COLO829 (cell line): ENCODE data around the gene MRPL1.

ENCODE experiments used
- DNase-seq: peaks from one replicate; pipeline ENCODE4 v3.0.0; 2012; ENCODE audit warnings: low spot score

The MRPL1 gene

DNA sequence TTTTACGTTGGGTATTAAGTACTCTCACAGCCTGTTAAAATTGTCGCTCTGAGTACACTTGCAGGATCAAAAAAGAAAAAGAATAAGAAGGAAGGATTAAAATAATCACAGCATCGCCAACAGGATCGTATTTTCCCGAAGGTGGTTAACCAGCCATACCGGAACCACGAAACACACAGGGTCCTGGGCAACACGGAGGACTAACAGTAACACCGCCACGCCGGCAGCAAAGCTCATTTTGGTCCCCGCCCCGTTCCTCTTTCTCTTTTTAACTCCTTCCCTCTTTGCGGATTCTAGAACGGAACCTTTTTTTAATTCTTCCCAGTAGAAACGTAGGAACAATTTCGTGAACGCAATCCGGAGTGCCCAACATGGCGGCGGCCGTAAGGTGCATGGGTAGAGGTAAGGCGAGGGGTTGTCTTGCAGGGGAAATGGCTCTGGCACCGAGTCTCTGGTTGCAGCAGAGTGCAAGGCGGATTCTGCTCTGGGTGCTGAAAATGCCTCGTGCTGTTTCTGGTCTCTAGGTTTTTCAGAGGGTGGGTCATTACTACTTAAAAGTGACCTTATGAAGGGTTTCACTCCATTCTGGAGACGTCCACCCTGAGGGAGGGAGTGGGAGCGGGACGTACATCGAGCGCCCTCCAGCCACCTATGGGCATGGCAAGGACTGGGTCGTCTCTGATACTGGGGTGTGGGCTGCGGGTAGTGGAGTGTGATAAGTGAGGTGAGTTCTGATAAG lies at the start of gene MRPL1:
Gene MRPL1, plus strand, starts transcription at position 353 of the 739 bp plus-strand sequence. Its CDS starts 19 bp downstream, at position 372.
- DNase-seq: peak; percentile 95

DNA sequence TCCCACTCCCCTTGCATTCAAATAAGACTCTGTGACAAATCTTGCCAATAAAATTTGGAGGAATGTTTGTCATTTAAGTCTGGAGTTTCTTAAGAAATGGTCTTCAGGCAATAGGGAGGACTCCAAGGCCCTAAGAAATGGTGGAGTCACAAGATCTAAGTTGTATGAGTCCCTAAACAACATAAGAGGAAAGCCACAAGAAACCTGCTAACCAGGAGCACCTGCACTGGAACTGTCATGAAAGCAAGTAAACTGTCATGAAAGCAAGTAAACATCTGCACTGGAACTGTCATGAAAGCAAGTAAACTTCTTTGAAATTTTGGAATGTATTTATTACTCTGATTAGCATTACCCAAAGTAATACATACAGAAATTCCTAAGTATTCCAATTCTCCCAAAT lies 47.0 kb upstream of the MRPL1 start:
- no peak for DNase-seq

DNA sequence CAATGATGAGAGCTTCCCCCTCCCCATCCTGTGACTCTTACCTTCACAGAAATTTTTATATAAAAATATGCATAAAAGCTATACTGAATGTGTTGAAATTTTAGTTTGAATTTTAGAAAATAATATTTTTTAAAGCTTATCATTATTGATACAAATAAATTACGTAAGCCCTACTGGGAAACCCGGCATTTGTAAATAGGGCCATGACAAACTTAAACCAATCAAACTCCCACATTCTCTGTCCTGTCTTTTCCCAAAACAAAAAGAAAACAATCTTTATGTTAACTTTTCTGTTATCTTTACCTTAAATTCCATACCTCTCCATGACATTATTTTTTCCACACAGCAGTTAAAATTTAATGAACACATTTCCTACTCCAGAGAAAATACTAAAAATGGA lies 46.1 kb upstream of the MRPL1 start:
- DNase-seq: no peak

DNA sequence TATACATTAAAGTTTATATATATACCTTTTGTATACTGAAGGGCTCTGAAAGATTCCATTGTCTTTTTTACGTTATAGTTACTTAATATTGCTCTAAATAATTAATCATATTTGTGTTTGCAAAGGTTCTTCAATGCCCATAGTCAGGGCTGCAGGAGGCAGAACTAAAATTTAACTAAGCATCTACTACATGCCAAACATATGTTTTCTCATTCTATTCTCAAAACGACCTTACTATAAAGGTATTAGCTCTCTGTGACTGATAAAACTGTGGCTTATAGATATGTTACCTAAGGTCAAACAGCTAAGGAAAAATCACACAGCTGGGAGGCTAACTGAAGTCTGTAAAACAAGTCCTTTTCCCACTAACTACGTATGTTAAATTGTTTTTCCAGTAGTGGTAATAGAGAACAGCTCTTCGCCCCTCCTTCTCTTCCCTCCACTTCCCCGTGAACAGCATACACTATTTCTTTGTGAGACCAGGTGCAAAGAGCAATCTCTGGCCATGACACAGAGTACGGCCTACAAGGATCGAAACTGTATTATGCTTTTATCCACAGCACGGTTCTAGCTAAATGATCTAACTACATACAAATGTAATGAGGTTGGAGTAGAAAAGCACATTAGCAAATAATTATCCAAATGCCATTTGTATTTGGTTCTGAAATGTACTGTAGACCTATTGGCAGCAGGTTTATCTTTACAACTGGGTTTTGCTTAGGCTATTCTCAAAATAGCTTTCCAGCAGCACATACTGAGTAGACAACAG lies 45.1 kb upstream of the MRPL1 start:
- DNase-seq: peak; percentile 18

DNA sequence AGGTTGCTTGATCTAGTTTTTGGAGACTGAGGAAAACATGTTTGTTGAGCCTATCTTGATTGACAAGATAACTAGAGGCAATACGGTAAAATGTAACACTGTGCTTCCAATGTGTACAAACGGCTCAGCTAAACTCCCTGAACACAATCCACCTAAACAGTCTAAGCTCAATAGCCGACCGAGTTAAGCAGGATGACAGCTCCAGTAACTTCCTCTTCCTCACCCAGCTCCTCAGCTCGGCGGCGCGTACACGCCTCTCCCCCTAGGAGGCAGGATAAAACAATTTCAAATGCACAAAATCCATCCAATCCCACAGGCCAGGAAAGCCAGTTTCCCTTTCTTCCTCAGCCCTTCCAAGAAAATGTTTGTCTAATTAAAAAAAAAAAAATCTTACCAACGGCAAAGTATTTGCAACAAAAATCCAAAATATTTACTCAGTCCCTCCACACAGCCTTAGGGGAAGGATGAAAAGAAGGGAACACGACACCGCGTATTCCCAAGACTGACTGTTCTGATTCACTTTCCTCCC lies 44.5 kb upstream of the MRPL1 start:
- DNase-seq: peak; percentile 94

DNA sequence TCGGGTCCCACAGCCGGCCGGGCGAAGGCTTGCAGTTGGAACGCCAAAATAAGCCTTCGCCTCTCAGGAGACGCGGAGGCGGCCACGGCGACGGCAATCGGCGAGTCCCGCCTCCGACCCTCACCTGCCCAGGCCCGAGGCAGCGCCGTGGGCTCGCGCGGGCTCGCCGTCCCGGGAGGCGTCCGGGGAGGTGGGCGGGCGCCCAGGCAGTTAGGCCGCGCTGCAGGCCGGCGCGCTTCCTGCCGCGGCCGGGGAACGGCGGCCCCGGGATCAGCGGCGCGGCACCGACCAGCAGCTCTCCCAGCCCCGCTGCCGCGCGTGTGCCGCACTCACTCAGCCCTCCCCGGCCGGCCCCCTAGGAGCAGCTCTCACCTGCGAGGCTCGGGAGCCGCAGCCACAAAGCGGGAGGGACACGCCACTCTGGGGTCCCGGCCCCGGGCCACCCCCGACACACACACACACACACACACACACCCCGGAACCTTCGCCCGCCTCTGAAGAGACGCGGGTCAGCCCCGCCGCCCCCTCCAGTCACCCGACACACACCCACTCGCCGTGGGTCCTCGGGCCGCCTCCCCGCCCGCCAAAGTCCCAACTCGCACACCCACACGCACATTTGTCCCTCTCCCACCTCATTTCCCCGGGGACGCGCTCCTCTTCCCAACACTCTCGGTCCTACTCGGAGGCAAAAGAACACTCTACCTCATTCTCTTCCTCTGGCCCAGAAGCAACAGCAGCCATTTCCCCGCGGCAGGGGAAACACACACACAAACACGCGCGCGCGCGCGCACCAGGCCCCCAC lies 43.8 kb upstream of the MRPL1 start, which contains the start of gene CNOT6L:
Gene CNOT6L, minus strand, starts transcription at position 767 of the 802 bp plus-strand sequence. Its CDS starts 60 bp downstream, at position 707.
- peak; percentile 32 for DNase-seq

DNA sequence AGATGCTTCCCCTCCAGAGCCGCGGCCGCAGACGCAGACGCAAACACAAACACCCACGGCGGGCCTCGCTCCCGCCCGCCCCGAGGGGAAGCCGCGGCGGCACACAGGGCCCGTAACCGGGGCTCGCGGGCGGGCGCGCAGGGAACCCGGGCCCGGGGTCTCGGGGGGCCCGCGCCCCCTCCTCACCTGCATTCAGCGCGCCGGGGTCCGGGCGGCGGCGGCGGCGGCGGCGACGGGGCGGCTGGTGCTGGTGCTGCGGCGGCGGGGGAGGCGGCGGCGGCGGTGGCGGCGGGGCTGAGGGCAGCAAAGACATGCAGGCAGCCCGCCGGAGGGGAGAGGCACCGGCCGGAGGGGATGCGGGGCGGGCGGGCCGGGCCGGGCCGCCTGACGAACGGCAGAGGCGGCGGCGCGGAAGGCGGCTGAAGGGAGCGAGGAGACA lies 43.2 kb upstream of the MRPL1 start:
- no peak for DNase-seq

DNA sequence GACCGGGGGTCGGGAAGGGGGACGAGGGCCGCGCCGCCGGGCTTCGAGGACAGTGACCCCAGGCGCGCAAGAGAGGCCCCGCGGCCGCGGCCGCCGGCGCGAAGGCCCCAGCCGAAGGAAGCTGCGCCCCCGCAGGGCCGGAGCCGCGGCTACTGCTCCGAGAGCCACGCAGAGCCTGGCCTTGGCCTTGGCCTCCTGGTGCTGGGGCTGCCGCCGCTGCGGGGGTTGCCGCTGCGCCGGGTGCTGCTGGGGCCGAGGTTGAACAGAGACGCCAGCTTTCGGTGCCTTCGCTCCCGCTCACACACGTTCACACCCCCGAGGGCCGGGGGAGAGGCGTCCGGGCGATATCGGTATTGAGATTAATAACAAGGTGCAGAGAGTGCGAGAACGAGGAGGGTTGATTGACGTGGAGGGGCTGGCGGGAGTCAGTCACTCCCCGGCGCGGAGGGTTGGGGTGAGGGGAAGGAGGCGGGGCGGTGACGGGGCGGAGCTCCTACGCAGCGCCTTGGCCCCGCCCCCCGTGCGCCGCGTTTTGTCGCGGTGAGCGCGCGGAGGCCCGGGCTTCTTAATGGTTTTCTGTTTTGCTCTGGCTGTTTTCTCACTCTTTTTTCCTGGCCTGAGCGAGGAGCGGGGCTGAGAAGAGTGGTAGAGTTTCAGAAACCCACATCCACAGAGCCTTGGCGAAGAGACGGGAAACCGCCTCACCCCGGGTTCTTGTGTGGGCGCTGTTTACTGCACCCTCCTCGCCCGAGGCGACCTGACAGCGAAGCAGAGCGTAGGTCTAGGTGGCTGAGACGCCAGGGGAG lies 42.6 kb upstream of the MRPL1 start:
- DNase-seq: peak; percentile 86

DNA sequence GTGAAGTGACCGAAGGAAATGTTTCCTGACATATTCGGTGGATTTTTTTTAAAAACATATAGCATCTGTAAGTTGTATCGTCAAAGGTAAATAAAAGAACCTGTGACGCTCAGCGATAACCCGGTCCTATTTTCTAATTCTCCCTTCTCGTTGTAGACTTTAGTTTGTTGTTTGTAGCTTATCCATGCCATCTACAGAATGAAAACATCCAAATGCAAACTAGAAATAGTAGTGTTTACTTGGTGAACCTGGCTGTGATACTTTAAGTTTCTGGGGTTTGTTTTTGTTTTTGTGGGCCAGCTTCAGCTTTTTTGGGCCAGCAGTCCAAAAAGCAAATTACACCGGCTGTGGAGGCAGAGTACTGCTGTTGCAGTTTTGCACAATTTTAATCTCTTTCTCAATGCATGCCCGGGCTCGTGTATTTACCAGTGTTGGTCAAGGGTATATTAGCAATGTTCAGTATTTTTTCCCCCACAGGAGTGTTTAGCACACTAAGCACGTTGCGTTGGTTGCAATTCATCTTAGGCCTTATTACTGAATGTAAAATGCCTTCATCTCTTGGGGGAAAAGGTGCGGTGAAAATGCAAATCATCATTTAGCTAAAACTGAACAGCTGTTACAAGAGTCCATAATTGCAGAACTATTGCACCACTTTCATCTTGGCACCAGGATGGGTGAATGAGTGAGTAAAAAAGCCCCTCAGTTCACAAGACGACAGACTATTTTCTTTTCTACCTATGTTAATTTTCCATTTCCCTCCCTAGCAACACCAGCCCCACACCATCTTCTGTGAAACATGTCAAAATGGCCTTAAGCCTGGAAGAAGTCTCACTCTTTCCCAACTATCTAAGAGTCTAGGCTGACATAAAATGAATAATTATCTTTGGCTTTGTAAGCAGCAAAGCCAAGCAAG lies 41.7 kb upstream of the MRPL1 start:
- DNase-seq: no peak

DNA sequence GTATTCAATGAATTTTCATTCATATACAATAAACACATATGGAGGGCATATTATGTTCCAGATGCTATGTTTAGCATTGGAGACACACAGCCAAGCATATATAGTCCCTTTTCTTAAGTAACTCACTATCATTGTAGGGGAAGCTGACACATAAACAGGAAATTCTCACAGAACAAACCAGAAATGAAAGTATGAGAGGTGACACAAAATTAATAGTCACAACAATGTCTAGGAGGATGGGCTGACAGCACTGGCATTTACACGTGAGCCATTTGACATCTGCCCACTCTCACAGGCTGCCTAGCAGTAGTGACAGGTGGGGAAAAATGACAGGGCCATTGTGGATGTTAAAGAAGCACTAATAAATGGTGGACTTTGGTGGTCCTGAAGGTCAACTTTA lies 40.9 kb upstream of the MRPL1 start:
- DNase-seq: no peak

DNA sequence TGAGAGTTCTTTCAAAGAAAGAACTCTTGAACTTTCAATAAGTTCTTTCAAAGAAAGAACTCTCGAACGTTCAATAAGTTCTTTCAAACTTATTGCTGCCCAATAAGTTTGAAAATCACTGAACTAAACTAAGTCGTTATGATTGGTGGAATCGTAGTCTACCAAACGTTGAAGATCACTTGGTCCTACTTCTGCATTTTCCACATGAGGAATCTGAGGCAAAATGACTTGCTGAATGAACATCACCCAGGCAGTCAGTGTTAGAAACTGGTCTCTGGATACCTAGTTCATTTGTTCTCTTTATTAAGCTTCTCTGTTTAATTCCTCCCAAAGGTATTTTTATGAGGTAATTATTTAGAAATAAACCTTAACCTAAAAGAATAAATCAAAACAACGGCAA lies 36.4 kb upstream of the MRPL1 start:
- no peak for DNase-seq

DNA sequence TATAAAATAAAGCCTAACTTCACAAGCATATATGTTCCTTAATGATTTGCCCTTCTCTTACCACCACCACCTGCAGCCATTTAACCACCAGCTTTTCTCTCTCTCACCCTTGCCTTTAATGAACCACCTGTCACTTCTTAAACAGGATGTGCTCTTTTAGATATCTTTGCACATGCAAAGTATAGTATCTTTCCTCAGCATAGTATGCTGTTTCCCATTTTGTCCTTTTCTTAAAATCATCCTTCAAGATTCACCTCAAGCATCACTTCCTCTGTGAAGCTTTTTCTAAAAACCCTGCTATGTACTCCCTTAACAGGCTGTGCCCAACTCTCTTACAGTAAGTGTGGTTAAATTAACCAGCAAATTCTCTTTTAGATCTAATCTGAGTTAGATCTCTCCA lies 35.3 kb upstream of the MRPL1 start:
- DNase-seq: no peak

DNA sequence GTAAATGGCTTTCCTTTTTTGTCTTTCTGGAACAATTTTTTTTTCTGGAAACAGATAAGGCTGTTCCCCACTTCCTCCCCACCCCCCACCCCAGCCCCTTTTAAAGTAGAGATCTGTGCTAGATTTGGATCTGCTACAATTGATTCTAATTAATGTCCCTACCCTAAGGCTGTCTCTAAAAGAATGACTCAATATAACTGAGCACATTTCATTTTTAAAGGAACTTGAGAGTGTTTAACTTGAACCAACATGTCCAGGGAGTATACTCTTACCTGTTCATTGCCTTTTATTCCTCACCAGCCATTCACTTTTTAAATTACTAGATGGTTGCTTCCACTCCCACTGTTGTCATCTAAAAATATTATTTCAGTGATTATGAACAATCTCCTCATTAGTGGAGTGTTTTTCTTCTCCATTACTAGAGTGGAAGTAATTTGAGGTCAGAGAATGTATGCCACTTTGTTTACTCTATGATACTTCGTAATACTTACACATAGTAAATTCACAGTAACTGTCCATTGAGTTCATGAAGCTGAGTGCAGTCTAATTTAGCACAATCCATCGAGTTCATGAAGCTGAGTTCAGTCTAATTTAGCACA lies 29.4 kb upstream of the MRPL1 start:
- DNase-seq: no peak

DNA sequence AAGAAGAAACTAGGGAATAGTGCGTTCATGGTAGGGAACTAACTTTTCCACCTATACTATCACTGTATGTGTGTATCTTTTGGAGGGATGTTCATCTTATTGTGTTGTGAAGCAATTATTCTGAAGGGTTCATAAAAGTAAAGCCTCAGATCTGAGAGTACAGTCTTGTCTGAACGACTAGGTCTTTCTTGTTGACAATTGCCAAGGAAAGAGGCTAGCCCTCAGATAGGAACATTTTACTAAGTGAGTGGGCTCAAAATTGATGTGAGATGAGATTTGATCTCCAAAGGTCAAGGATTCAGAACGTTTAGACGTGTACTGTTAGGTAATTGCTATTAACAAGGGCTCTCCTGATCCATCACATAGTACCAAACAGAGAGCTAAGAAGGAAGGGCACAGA lies 28.2 kb upstream of the MRPL1 start:
- no peak for DNase-seq

DNA sequence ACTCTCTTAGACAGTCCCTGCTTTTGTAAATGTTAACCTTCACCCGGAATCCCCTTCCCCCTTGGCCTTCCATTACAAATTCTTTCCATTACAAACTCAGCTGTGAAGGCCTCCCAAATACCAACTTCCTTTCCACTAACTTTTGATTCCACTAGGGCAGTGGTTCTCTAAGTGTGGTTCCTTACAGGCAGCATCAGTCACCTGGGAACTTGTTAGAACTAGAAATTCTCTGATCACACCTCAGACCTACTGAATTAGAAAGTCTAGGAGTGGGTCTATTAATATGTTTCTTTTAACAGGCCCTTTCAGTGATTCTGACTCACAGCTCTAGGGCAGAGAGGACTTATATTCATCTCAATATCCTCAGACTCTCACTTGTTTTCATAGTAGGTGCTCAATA lies 19.0 kb upstream of the MRPL1 start:
- no peak for DNase-seq

DNA sequence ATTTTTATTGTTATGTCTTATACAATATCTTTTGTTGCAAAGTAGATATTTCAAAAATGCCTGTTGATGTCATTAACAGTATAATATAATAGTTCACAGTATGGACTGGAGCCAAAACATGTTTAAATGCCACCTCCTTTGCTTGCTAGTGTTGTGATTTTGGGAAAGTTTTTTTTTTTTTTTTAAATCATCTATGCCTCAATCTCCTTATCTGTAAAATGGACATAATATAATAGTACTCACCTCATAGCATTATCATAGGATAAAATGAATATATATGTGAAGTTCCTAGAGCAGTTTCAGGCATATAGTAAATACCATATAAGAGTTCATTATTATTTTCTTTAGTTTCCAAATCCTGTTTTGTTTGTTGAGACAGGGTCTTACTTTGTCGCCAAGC lies 18.3 kb upstream of the MRPL1 start:
- DNase-seq: no peak

DNA sequence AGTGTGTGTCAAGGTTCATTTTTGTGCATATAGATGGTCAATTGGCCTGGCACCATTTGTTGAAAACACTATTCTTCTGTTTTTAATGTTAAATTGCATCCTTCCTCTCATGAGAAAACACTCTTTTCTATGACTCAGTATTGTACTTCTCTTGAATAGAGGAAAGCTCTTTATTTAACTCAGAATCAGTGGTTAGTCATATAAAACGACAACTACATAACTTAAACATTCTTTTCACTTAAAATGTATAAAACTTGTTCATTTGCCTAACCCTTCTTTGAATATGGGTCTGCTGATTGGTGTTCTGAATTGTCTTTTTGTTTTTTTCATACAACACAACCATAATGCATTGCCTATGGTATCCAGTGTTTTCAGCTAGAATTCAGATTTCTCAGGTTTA lies 17.2 kb upstream of the MRPL1 start:
- DNase-seq: peak; percentile 67

DNA sequence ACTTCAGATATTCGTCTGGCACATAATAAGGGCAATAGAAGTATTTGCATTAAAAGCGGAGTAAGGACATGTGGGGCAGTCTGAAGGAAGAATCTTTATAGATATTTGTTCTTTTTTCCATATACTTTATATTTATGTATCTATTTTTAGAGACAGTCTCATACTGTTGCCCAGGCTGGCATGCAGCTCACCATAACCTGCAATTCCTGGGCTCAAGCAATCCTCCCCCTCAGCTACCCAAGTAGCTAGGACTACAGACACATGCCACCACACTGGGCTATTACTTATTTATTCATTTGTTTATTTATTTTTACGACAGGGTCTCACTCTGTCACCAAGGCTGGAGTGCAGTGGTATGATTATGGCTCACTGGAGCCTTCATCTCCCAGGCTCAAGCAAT lies 16.7 kb upstream of the MRPL1 start:
- no peak for DNase-seq

DNA sequence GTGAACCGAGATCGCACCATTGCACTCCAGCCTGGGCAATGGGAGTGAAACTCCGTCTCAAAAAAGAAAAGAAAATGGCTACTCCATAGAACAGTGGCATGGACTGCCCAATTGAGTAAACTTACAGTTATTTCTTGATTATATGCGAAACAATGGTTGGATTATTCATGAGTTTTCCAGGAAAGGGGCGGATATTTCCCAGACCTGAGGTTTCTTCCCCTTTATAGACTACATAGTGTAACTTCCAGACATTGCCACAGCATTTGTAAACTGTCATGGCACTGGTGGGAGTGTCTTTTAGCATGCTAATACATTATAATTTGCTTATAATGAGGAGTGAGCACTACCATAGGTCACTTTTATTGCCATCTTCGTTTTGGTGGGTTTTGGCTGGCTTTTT lies 14.1 kb upstream of the MRPL1 start:
- no peak for DNase-seq
